Stimulated activated CD4-positive, alpha-beta T cell treated with anti-CD3 and anti-CD28 coated beads, TNF-alpha, amount 100 ng/mL, for 4 hours (primary cell): ENCODE data around the gene LRBA.
"Not testable (repeated sequence)": the region's sequence is repeated elsewhere in the genome, so short reads cannot be mapped to it uniquely, and the experiment has no call there.

Source experiments
- DNase-seq, 3 experiments: peaks; one replicate each; pipeline ENCODE4 v3.0.0-alpha.2; 2020; ENCODE audit warnings: low read depth in 3 of 3

The LRBA gene

DNA sequence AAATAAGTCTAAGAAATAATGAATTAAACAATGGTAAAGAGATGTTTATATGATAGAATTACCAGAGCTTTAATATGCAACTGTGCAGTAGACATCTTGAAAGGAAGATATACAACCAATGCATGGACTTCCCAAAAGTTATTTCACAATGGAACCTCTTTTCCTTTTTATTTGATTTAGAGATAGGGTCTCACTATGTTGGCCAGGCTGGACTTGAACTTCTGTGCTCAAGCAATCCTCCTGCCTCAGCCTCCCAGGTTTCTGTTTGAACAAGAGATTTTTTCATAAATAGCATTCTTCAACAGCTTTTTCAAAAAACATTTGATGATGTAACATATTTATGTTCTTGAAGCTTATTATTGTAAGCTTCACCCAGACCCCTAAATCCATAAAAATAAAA, 72.0 kb downstream of the LRBA start:
- no peak for DNase-seq

DNA sequence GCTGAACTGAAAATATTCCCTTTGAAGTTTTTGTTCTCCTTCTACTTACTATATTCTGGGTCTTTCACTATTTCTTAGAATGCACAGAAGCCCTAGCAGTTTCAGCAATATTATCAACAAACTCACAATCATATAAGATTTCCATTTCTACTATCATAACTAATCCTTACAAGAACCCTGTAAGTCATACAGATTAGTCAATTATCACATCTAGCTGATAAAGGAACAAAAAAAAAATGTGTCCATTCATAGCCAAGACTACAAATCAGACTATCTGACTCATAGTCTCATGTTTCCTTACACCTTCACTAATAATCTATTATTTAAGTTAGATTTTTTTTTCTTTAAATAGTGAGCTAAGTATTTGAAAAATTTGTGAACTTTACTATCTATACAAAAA, 72.5 kb downstream of the LRBA start:
- no peak for DNase-seq

DNA sequence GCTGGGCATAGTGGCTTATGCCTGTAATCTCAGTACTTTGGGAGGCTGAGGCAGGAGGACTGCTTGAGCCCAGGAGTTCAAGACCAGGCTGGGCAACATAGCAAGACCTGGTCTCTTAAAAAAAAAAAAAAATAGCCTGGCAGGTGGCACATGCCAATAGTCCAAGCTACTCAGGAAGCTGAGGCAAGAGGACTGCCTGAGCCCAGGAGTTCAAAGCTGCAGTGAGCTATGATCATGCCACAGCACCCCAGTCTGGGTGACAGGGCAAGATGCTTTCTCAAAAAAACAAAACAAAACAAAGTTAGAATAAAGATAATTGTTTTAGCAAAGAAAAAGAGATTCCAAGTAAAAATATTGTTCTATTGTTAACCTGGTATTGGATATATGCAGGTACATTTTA, 75.0 kb downstream of the LRBA start:
- no peak for DNase-seq

DNA sequence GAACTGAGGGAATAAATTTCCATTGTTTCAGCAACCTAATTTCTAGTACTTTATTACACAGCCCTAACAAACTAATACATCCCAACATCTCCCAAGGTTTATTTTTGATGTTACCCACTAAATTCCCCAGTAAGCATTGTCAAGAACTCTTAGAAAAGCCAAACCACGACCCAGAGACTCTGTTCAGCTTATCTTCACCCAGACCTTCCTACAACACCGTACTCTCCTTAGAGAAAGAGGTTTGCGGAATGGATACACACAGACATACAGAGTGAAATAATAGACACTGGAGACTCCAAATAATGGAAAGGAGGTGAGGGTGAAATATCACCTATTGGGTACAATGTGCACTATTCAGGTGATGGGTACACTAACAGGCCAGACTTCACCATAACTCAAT, 75.6 kb downstream of the LRBA start:
- DNase-seq: no peak

DNA sequence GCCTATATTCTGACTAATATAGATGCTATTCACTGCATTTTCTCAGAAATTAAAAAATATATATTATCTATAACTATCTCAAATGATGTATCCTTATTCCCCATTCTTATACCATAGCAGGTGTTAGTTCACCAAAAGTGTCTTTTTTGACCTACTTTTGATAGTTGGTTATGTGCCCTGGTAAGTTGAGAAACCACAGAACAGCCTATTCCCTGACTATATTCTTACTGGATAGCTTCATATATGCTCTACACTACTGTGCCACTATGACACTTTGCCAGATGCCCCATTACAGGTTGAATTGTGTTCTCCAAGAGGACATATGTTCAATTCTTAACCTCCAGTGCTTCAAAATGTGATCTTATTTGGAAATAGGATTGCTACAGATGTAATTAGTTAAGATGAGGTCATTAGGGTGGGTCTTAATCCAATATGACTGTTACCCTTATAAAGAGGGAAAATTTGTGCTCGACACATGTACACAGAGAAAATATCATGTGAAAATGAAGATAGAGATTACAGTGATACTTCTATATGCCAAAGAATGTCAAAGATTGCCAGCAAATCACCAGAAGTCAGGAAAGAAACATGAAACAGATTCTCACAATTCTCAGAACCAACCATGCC, 76.1 kb downstream of the LRBA start:
- no peak for DNase-seq

DNA sequence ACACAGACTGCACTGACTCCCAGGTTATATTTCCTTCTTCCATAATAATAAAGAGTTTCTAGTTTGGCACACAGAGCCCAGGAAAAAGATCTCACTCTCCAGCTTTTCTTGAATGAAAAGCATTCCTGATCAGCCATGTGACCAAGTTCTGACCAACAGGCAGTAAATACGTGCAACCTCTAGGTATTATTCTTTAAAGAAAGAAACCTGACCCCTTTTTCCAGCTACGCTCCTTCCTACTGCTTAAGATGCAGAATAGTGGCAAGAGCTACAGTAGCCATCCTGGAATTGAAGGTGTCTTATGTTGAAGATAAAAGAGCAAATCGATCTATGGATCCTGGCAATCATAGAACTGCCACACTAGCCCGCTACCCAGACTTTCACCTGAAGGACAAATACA, 76.7 kb downstream of the LRBA start:
- DNase-seq: no peak

DNA sequence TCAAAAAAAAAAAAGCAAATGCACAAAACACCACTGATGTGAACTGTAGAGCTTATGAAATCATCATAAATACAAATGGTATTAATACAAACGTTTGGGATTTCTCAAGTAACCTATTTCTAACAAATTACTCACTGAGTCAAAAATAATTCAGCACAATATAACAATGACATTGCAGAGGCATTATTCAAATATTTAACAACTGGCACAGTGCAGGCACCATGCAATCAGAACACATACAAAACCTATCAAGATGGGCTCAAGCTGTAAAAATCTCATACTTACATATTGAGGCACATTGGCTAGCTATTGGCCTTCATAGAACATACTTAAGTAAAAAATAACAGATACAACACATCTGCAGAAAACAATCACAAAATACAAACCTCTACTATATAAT, 81.1 kb downstream of the LRBA start:
- DNase-seq: no peak

DNA sequence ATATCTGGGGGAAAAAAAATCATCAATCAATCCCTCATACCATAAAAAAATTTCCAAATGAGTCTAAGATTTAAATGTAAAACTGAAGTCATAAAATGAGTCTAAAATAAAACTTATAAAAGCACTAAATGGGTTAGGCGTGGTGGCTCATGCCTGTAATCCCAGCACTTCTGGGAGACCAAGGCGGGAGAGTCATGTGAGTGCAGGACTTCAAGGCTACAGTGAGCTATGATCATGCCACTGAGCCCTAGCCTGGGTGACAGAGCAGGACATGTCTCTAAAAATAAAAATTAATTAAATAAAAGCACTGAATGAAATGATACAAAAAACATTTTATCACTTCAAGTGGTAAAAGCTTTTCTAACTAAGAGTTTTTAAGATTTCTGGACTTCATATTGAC, 83.3 kb downstream of the LRBA start:
- no peak for DNase-seq

DNA sequence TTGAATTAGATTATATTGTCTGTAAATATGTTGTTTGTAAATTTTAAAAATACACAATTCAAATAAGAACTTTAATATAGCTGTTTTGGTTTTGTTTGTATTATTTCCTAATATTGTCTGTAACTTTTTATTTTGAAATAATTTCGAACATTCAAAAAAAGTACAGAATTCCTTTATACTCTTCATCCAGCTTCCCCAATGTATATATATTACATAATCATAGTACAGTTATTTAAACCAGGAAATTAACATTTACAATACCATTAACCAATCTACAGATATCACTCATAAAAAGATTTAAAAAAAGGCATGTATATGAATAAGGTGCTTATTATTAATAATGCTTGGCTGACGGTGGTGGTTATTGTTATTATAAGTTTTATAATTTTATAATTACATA, 84.1 kb downstream of the LRBA start:
- no peak for DNase-seq

DNA sequence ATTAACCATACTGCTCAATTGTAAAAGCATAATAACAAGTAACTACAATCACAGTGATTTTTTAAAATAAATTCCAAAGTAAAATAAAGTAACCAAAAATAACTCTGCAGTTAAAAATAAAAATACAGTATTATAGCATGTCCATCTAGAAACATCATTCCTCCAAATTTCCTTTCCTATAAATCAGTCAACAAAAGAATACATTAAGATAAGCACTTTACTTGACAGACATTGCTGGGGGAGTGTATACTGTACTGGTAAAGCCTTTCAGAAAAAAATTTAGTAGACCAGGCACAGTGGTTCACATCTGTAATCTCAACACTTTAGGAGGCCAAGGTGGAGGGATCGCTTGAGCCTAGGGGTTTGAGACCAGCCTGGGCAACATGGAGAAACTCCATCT, 91.1 kb downstream of the LRBA start:
- no peak for DNase-seq

DNA sequence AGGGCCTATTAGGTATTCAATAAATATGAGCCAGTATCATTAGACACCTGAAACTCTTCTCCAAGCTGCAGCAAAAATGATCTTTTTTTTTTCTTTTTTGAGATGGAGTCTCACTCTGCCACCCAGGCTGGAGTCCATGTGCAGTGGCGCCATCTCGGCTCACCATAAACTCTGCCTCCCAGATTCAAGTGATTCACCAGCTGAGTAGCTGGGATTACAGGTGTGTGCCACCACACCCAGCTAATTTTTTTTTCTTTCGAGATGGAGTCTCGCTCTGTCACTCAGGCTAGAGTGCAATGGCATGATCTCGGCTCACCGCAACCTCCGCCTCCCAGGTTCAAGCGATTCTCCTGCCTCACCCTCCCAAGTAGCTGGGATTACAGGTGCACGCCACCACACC, 93.6 kb downstream of the LRBA start:
- not testable (repeated sequence) for DNase-seq

DNA sequence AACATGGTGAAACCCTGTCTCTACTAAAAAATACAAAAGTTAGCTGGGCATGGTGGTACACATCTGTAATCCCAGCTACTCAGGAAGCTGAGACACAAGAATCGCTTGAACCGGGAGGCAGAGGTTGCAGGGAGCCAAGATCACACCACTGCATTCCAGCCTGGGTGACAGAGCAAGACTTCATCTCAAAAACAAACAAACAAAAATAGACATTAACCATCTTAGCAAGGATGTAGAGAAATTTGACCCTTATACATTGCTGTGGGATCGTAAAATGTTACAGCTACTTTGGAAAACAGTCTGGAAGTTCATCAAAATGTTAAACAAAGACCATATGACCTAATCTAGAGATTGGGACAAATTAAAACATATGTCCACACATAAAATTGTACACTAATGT, 96.5 kb downstream of the LRBA start:
- DNase-seq: not testable (repeated sequence)

DNA sequence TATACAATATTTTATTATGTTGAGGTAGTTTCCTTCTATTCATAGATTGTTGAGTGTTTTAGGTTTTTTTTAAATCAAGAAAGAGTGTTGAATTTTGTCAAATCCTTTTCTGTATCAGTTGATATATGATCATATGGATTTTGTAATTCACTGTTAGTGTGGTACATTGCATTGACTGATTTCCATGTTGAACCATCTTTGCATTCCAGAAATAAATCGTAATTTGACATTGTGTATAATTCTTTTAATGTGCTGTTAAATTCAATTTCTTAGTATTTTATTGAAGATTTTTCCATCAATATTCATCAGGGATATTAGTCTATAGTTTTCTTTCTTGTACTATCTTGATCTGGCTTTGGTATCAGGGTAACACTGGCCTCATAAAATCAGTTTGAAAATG, 103.8 kb downstream of the LRBA start:
- no peak for DNase-seq

DNA sequence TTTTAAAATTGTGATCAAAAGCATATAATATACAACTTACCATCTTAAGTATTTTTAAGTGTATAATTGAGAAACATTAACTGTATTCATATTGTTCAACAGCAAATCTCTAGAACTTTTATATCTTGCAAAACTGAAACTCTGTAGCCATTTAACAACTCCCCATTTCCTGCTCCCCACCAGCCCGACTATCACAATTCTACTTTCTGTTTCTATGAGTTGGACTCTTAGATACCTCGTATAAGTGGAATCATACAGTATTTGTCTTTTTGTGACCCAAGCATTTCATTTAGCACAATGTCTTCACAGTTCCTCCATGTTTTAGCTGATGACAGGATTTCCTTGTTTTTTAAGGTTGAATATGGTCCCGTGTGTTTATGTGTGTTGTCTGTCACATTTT, 106.0 kb downstream of the LRBA start:
- DNase-seq: no peak

DNA sequence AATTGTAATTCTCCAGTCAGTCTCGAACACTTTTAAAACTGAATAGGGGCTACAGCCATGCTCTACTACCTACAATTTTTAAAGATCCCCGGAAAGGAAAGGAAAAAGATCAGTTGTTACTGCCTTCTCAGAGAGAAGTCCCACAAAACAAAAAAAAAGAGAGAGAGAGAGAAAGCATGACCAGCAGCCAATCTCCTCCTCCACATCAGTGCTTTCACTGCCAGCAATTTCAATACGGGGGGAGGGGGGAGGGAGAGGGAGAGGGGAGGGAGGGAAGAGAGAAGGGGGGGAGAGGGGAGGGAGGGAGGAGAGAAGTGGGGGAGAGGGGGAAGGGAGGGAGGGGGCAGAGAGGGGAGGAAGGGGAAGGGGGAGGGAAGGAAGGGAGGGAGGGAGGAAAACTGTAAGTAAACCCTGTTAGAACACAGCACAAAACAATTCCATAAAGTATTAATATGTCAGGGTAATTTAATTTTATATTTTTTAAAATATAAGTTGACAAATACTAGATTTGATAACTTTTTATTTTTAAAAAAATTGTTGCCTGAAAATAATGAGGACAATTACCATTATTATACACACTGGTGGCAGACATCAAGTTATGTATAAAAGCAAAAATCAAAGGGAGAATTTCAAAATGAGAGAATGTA, 108.0 kb downstream of the LRBA start:
- DNase-seq: no peak

DNA sequence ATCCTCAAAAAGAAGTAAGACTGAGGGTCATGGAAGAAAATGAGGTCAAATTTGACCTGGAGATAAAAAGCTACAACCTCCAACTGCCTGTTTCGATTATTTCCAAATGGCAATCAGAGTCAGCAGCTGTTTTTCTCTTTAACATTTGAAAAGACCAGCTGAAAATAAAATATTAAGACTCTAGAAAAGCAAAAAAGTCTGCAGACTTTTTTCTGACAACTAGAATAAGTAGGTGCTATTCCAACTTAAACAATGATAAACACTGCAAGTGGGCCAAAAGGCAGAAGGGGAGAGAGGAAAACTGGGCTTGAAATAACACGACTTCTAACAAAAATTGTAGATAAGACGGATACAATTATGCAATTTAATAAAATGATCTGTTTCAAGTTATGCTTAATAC, 110.4 kb downstream of the LRBA start:
- DNase-seq: no peak

DNA sequence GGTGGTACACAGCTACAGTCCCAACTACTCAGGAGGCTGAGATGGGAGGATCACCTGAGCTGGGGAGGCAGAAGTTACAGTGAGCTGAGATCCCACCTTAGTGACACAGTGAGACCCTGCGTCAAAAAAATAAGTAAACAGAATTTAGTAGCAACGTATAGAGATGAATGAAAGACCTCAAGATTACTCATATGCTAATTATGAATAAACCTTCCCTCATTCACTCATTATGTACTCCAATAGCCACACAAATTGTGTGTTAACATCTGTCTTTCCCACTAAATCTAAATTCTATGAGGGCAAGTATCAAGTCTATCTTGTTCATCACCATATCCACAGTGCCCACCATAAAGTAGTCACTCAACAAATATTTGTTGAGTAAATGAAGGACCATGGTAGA, 111.5 kb downstream of the LRBA start:
- no peak for DNase-seq

DNA sequence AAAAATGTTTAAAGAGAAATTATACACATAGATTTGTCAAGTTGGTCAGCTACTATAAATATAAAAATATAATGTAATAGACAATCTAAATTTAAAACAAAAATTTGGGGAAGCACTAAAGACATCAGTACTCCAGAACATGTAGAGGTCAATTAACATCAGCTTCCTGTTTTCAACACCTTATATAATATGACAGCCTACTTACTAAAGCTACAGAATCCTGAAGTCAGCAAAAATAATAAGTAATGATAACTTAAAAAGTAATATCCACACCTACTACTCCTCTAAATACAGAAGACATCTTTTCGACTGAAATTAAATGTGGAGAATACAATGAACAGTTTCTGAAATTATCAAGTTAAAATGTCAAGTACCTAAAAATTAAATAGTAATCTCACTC, 118.6 kb downstream of the LRBA start:
- DNase-seq: no peak

DNA sequence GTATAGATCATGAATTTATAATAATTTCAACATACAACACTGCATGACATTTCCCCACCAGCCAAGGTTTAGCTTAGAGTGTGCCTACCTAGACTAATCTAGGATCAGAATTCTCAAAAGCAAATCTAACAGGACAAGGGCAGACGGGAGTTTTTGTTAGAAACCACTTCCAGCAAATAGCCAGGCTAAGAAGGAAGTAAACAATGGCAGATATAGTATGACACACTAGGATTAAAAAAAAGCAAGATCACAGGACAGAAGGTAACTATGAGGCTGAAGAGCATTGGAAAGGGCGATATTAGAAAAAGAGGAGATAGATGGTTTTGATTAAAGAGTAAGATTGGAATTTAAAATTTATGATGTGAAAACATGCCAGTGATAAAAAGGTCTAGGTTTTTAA, 124.8 kb downstream of the LRBA start:
- DNase-seq: no peak

DNA sequence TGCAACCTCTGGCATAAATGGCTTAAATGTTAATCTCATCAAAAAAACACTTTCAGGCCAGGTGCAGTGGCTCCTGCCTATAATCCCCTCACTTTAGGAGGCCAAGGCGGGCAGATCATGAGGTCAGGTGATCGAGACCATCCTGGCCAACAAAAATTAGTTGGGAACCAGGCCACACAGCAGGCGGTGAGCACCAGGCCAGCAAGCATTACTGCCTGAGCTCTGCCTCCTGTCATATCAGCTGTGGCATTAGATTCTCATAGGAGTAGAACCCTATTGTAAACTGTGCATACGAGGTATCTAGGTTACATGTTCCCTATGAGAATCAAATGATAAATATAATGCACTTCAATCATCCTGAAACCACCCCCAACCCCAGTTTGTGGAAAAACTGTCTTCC, 125.8 kb downstream of the LRBA start:
- no peak for DNase-seq

DNA sequence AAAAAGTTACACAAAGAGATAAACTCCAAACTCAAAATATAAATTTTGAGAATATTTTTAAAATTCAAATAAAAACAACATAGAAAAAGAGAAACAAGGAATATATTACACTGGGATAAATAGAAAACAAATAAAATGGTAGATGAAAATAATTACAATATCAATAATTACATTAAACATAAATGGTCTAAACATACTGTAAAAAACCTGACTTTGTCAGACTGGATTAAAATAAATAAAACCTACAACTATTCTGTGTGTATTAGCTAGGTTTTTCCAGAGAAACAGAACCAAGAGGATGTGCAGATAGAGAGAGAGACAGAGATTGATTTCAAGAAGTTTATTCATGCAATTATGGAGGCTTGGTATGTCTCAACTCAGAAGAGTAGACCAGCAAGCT, 126.5 kb downstream of the LRBA start:
- no peak for DNase-seq

DNA sequence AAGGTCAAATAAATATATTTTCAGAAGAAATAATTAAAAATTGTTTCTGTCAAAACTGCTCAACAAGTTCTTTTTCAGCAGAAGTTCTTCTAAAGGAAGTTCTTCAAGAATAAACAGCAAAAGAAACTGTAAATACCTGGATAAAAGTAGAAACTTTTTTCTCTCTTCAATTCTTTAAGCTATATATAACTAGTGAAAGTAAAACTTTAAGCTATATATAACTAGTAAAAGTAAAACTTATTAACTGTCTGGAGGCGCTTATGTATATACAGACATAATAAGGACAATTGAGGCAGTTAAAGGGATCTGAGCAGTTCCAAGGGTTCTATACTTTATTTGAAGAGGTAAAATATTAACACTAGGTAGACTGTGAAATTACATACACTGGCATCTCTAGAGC, 126.9 kb downstream of the LRBA start:
- DNase-seq: no peak

DNA sequence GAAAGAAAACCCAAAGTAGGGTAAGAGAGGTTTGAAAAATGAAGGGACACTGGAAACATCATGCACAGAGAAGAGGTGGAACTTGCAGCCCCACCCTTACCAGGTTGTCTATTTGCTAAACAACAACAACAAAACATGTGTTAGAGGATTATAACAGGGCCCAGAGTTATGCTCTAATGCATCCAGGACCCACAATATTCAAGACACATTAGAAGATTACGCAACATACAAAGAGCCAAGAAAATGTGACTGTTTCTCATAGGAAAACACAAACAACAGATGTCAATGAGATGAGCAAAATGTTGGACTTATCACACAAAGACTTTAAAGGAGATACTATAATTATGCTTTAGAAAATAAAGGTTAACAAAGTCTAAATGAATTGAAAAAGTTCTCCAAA, 128.5 kb downstream of the LRBA start:
- no peak for DNase-seq

DNA sequence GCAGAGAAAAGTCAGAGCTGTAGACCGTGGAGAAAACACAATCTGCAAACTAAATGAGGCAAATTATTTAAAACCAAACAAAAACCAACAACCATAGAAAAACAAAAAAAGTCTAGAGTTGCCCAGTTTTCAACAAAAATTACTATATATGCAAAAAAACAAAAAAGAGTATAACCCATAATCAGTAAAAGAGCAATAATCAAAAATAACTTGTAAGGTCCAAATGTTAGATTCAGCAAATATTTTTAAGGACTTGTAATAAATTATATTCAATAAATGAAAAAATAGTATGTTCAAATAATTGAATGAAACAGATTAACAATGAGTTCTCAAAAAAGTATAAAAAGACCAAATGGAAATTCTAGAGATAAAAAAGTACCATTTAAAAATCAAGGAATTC, 130.5 kb downstream of the LRBA start:
- DNase-seq: no peak
